Measurements from ENCODE around the gene PCDHA10. TPM values are rescaled to one million over a fixed set of nuclear protein-coding genes. Genes with fewer than 3 reads are reported as not detected.

The PCDHA10 gene
- total RNA-seq, 1 experiment from 2014 or later = 10.7 TPM

DNA sequence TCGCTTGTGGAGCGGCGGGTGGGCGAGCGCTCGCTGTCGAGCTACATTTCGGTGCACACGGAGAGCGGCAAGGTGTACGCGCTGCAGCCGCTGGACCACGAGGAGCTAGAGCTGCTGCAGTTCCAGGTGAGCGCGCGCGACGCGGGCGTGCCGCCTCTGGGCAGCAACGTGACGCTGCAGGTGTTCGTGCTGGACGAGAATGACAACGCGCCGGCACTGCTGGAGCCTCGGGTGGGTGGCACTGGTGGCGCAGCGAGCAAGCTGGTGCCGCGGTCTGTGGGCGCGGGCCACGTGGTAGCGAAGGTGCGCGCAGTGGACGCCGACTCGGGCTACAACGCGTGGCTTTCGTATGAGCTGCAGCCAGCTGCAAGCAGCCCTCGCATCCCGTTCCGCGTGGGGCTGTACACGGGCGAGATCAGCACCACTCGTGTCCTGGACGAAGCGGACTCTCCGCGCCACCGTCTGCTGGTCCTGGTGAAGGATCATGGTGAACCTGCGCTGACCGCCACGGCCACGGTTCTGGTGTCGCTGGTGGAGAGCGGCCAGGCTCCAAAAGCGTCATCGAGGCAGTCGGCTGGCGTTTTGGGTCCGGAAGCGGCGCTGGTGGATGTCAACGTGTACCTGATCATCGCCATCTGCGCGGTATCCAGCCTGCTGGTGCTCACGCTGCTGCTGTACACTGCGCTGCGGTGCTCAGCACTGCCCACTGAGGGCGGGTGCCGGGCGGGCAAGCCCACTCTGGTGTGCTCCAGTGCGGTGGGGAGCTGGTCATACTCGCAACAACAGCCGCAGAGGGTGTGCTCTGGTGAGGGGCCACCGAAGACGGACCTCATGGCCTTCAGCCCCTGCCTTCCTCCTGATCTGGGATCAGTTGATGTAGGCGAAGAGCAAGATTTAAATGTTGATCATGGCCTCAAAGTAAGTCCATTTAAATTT lies 12.6 kb upstream of the PCDHA10 start:
- no peak overlapping the region for H3K27ac ChIP-seq (ENCODE audit: insufficient read length, low read depth, low read length)
- no peaks in the 10 kb centered on the region for H3K79me1 ChIP-seq (ENCODE audit: insufficient read depth, low read depth, low read length, poor library complexity, severe bottlenecking)
- H2AK5ac ChIP-seq (ENCODE audit: insufficient read length, low read length) = no peak overlapping the region
- no CpG with 5 or more reads among the region's 87 CpGs for WGBS (ENCODE audit: extremely low coverage, insufficient read length, low lambda C conversion rate)
- no peak overlapping the region for H2AFZ ChIP-seq (ENCODE audit: low read length)
- H3K9me3 Mint-ChIP-seq = peaks cover 2 to 5% of the 10 kb centered on the region in 2 experiments; a peak in 4 of 5 replicates
- H4K91ac ChIP-seq (ENCODE audit: insufficient read length, low read depth, low read length) = no peak overlapping the region
- no peaks in the 10 kb centered on the region for H3K79me2 ChIP-seq (ENCODE audit: insufficient read depth, low read length)
- no peak overlapping the region for H2BK15ac ChIP-seq (ENCODE audit: low read depth, low read length)
- no peak overlapping the region for H3K56ac ChIP-seq (ENCODE audit: insufficient read length, low read depth, low read length)
- H2BK20ac ChIP-seq (ENCODE audit: low read depth, low read length, poor library complexity, severe bottlenecking) = no peak overlapping the region
- H3K27me3 Mint-ChIP-seq (ENCODE audit: low read depth) = no peaks in the 10 kb centered on the region; the same call in 1 of the 2 replicates
- no peak for DNase-seq
- H3K4me3 Mint-ChIP-seq = no peak overlapping the region
- H3K18ac ChIP-seq (ENCODE audit: insufficient read length, low read depth, low read length) = no peak overlapping the region
- H3K27me3 ChIP-seq (ENCODE audit: insufficient read depth, low read length) = no peaks in the 10 kb centered on the region
- H3K4me1 ChIP-seq (ENCODE audit: insufficient read depth, low read length) = no peaks in the 10 kb centered on the region
- no peaks in the 10 kb centered on the region for H3K23me2 ChIP-seq (ENCODE audit: insufficient read length, low read depth, low read length, poor library complexity, severe bottlenecking)
- H3K4me1 Mint-ChIP-seq = 0 out of 4 replicates have a peak, but pooled peaks cover 0 to 2% of the 10 kb centered on the region in 2 experiments
- no peaks in the 10 kb centered on the region for H4K20me1 ChIP-seq (ENCODE audit: control insufficient read depth, insufficient read depth, insufficient read length)
- TF ChIP-seq, protein P1, sequence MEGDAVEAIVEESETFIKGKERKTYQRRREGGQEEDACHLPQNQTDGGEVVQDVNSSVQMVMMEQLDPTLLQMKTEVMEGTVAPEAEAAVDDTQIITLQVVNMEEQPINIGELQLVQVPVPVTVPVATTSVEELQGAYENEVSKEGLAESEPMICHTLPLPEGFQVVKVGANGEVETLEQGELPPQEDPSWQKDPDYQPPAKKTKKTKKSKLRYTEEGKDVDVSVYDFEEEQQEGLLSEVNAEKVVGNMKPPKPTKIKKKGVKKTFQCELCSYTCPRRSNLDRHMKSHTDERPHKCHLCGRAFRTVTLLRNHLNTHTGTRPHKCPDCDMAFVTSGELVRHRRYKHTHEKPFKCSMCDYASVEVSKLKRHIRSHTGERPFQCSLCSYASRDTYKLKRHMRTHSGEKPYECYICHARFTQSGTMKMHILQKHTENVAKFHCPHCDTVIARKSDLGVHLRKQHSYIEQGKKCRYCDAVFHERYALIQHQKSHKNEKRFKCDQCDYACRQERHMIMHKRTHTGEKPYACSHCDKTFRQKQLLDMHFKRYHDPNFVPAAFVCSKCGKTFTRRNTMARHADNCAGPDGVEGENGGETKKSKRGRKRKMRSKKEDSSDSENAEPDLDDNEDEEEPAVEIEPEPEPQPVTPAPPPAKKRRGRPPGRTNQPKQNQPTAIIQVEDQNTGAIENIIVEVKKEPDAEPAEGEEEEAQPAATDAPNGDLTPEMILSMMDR (conservative IDR thresholded peaks at IDR 0.05) = no peak
- H4K5ac ChIP-seq (ENCODE audit: insufficient read length, low read depth, low read length) = no peak overlapping the region
- no peak overlapping the region for H3K4ac ChIP-seq (ENCODE audit: low read depth, low read length)
- H3K14ac ChIP-seq (ENCODE audit: insufficient read depth, low read length) = no peak overlapping the region; the same call in 1 of the 2 replicates
- H2BK12ac ChIP-seq (ENCODE audit: insufficient read length, low read depth, low read length) = no peak overlapping the region
- H3K9ac ChIP-seq (ENCODE audit: extremely low read depth, insufficient read length, low read length) = no peak overlapping the region
- no peak overlapping the region for H2BK120ac ChIP-seq (ENCODE audit: low read depth, low read length, poor library complexity, severe bottlenecking)
- peaks cover 6 to 24% (median 8%) of the 10 kb centered on the region in 3 experiments; a peak in 6 of 7 replicates for H3K36me3 Mint-ChIP-seq (ENCODE audit: insufficient read depth in 1 of 3, low read depth in 3 of 3)
- no peak overlapping the region for H4K8ac ChIP-seq (replicated peaks; ENCODE audit: insufficient read length, low read depth, low read length)
- H3K23ac ChIP-seq (ENCODE audit: insufficient read length, low read depth, low read length) = no peak overlapping the region
- H3K9me3 ChIP-seq (ENCODE audit: control insufficient read depth, low read depth, low read length) = no peaks in the 10 kb centered on the region
- H2BK5ac ChIP-seq (ENCODE audit: insufficient read length, low read length) = no peak overlapping the region
- H3K27ac Mint-ChIP-seq = no peak overlapping the region; a peak in 1 of 7 replicates
- no peak overlapping the region for H3K4me2 ChIP-seq (ENCODE audit: insufficient read depth, insufficient read length, low read length)
- no peak overlapping the region for H3T11ph ChIP-seq (ENCODE audit: low read length)
